NCI-H345 treated with DMSO at 0.1 percent for 48 hours (cell line): ENCODE results near the gene SSTR3.
"Not testable (repeated sequence)": the region's sequence is repeated elsewhere in the genome, so short reads cannot be mapped to it uniquely, and the experiment has no call there.

Source experiments
- DNase-seq: peaks from one replicate; lab custom pipeline; 2025; ENCODE audit not compliant: unreplicated experiment; lab: John Stamatoyannopoulos, UW

Gene SSTR3

GRCh38 chr22:37183432-37184379, 28.6 kb downstream of the SSTR3 start:
- no peak for DNase-seq

DNA sequence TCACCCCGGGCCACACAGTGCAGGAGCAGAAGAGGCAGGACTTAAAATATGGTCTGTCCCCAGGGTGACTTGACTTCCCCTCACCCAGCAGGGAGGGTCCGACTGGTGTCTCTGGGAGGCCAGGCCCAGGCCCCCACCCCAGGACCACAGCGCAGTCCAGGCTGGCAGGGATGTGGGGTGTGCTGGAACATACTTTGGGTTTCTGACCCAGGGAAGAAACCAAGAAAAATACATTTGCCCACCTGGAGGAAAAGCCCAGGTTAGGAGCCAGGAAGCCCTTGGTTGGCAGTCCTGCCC, 29.4 kb downstream of the SSTR3 start:
- DNase-seq: no peak

- DNase-seq: no peak
These were observed 30.0 kb downstream of the SSTR3 start for GRCh38 chr22:37182101-37182948.

DNA sequence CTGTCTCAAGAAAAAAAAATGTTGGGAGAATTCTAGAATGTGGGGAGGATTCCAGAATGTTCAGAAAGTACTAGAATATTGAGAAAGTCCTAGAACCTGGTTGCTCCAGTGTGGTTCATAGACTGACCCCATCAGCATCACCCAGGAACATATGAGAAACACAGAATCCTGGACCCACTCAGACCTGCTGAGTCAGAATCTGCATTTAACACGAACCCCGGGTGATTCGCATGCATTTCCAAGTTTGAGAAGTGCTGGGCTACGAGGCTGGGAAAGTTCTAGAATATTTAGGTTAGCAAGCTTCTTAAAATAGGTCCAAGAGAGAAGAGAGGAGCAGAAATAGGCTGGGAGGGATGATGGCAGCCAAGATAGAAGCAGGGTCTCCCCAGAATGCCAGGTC, 30.6 kb downstream of the SSTR3 start:
- DNase-seq: no peak

GRCh38 chr22:37180531-37181231, 31.6 kb downstream of the SSTR3 start:
- DNase-seq: no peak

- DNase-seq: no peak
These were observed 32.5 kb downstream of the SSTR3 start for GRCh38 chr22:37179622-37180420.

- no peak for DNase-seq
These were observed 33.2 kb downstream of the SSTR3 start for GRCh38 chr22:37179126-37179470.

- DNase-seq: no peak
These were observed 33.7 kb downstream of the SSTR3 start for GRCh38 chr22:37178350-37179125.

DNA sequence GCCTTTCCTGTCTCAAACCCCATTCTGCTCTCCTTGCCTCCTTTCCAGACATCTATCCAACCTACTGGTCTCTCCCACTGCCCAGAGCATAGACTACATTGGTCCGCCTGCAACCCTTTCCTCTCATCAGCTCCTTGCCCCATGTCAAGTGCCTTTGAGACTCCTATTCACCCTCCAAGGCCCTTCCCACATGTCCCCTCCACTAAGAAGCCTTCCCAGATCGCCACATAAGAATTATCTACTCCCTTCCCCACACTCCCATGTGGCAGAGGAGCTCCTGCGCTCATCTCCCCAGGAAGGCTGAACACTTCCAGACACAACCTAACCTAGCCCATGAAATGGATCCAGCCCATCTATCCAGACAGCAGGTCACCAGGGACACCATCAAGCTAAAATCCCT, 34.5 kb downstream of the SSTR3 start:
- no peak for DNase-seq

DNA sequence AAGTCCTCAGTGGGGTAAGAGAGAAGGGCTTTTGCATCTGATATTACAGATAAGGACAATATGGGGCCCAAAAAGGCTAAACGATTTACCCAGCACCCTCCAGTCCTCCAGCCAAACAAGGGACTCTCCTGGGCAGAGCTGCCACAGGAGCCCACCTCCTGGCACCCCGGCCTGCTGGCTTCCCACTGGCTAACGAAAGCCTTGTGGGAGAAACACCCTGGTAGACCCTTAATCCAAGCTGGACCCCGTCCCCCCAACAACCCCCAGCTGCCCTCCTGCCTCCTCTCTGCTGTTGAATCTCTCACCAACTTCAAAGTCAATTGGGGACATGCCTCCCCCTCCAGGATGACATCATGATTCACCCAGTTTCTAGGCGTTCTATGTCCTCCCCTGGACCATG, 35.1 kb downstream of the SSTR3 start:
- DNase-seq: no peak

GRCh38 chr22:37176464-37177061, 35.7 kb downstream of the SSTR3 start:
- no peak for DNase-seq

GRCh38 chr22:37175414-37176281, 36.6 kb downstream of the SSTR3 start:
- DNase-seq: no peak

- no peak for DNase-seq
These were observed 37.3 kb downstream of the SSTR3 start for GRCh38 chr22:37174964-37175363.

DNA sequence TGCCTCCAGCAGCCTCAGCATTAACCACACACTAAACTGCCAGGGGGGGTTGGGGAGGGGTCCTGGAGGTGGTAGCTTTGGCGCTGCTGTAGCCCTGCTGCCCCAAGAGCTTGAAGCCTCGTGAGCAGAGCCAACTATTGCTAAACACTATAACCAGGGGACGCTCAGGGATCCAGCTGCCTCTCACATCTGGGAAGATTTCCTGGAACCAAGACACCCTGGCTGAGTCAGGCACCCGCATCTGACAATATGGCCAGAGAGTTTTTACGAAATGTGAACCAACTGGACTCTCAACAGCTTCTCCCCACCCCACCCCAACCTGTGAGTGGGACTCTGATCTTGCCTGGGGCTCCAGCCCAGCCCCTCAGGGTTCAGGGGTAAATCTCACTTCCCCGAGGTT, 38.6 kb downstream of the SSTR3 start:
- no peak for DNase-seq

GRCh38 chr22:37172266-37173245, 39.7 kb downstream of the SSTR3 start:
- no peak for DNase-seq

GRCh38 chr22:37171662-37172061, 40.6 kb downstream of the SSTR3 start:
- DNase-seq: no peak

DNA sequence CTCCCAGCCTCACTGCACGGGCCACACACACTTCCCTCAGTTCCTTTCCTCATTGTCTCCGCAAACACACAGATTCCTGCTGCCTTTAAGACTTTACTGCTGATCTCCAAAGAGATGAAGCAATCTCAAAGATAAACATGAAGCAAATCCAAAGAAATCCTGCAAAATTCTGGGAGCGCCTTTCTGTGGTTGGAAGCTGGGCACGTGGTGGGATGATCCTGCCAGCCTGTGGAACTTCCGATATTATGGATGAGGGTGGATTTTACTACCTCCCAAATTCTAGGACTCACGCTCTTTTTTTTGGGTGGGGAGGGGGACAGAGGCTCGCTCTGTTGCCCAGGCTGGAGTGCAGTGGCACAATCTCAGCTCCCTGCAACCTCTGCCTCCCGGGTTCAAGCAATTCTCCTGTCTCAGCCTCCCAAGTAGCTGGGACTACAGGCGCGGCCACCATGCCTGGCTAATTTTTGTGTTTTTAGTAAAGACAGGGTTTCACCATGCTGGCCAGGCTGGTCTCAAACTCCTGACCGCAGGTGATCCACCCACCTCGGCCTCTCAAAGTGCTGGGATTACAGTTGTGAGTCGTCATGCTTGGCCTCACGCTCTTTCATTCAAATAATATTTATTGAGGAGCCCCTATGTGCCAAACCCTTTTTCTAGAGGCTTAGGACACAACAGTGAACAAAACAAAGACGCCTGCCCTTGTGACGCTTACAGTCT, 41.4 kb downstream of the SSTR3 start:
- DNase-seq: not testable (repeated sequence)
